Endothelial cell of umbilical vein (primary cell): ENCODE measurements around the gene PUS3.

Experiments
- EZH2 ChIP-seq: IDR thresholded peaks from 2 replicates; pipeline ENCODE4 v1.6.1; 2012; ENCODE audit warnings: borderline replicate concordance, low read depth, mild to moderate bottlenecking, moderate library complexity, low read length, inconsistent platforms; ENCODE audit not compliant: severe bottlenecking
- FOS ChIP-seq: IDR thresholded peaks from 2 replicates; pipeline ENCODE4 v1.6.1; 2011; ENCODE audit warnings: mild to moderate bottlenecking, low read length, moderate library complexity, borderline replicate concordance; ENCODE audit not compliant: insufficient read depth
- GATA2 ChIP-seq: IDR thresholded peaks from 2 replicates; pipeline ENCODE4 v1.7.0; 2011; ENCODE audit warnings: low read depth, mild to moderate bottlenecking, moderate library complexity, mixed read lengths, low read length; ENCODE audit not compliant: insufficient read length, insufficient read depth
- JUN ChIP-seq: IDR thresholded peaks from 2 replicates; pipeline ENCODE4 v1.6.1; 2011; ENCODE audit warnings: borderline replicate concordance, low read depth; ENCODE audit not compliant: insufficient read length, insufficient read depth
- MYC ChIP-seq: IDR thresholded peaks from one replicate; pipeline ENCODE4 v1.6.1; 2011; ENCODE audit warnings: mild to moderate bottlenecking, low read depth, low read length
- POLR2A ChIP-seq: IDR thresholded peaks from 2 replicates; pipeline ENCODE4 v1.6.1; 2012; ENCODE audit warnings: low read depth, mild to moderate bottlenecking, control low read depth, low read length
- POLR2AphosphoS5 ChIP-seq: IDR thresholded peaks from 2 replicates; pipeline ENCODE4 v1.6.1; 2012; ENCODE audit warnings: low read depth, mild to moderate bottlenecking, control low read depth, low read length, moderate library complexity; ENCODE audit not compliant: insufficient read depth
- TF ChIP-seq, protein P1 (sequence below), 2 donors: IDR thresholded peaks; 1 replicate in 1 of 2; 2 replicates in 1 of 2; pipeline ENCODE4 v1.5.1; 2011; ENCODE audit warnings: low read length in 2 of 2, mild to moderate bottlenecking in 2 of 2, moderate library complexity in 2 of 2, control low read depth in 1 of 2, inconsistent platforms in 1 of 2, low read depth in 1 of 2; ENCODE audit not compliant: insufficient read depth in 1 of 2; ENCODE audit errors: extremely low read depth in 1 of 2
- TF ChIP-seq, protein P2 (sequence below): IDR thresholded peaks from 2 replicates; pipeline ENCODE4 v1.6.1; 2011; ENCODE audit not compliant: insufficient read depth, insufficient read length

DNA sequence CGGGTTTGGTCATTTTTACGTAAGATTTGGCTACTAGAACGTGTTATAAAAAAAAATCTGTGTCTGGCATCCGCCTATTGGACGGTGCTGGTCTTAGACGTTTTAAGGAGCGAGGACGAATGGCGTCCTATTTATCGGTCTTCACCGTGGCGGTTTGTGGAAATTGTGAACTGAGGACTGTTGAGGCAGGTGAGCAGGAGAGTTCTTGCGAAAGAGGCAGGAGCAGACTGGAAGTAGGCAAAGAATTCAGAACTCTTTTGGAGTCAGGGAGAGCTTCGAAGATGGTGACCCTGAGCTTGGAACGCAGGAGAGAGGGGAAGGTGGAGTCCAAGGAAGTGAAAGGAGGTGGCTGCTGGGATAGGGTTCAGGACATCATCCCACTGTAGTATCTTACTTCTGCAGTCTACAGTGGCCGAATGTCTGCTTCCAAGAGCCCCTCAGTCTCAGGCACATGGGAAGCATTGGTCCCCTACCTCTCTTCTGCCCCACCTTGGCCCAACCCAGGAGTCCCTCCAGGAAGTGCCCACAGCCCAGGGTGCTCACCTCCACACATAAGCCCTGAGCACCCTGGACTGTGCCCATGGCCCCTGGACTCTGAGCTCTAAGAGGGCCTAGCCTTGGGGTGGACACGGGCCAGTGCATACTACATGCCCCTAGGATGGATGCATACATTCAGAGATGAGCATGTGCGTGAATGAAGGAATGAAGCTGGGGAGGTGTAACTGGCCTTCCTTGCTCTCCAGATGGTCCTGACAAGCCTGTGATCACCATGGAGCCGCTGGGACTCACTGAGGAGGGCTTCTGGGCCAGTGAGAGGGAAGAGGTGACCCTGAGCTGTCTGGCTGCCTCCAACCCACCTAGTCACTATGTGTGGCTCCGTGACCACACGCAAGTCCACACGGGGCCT lies 46.5 kb upstream of the PUS3 start:
- TF ChIP-seq, protein P1, sequence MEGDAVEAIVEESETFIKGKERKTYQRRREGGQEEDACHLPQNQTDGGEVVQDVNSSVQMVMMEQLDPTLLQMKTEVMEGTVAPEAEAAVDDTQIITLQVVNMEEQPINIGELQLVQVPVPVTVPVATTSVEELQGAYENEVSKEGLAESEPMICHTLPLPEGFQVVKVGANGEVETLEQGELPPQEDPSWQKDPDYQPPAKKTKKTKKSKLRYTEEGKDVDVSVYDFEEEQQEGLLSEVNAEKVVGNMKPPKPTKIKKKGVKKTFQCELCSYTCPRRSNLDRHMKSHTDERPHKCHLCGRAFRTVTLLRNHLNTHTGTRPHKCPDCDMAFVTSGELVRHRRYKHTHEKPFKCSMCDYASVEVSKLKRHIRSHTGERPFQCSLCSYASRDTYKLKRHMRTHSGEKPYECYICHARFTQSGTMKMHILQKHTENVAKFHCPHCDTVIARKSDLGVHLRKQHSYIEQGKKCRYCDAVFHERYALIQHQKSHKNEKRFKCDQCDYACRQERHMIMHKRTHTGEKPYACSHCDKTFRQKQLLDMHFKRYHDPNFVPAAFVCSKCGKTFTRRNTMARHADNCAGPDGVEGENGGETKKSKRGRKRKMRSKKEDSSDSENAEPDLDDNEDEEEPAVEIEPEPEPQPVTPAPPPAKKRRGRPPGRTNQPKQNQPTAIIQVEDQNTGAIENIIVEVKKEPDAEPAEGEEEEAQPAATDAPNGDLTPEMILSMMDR (IDR thresholded peaks at IDR 0.05; ENCODE audit: extremely low read depth in 1 of 2, insufficient read depth in 1 of 2, low read depth in 1 of 2, low read length in 2 of 2) = no peak
- TF ChIP-seq POLR2A (no peak), EZH2 (no peak), POLR2AphosphoS5 (no peak), MYC (no peak), JUN (no peak), FOS (no peak), GATA2 (no peak)
- TF ChIP-seq, protein P2, sequence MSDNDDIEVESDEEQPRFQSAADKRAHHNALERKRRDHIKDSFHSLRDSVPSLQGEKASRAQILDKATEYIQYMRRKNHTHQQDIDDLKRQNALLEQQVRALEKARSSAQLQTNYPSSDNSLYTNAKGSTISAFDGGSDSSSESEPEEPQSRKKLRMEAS = no peak
